Germinal center (tissue), 1 donor: ENCODE data around the gene SEC14L3.

Experiments used
- DNase-seq: peaks from one replicate; pipeline ENCODE4 v3.0.0; 2012; ENCODE audit warnings: mixed read lengths, low spot score

The SEC14L3 gene

DNA sequence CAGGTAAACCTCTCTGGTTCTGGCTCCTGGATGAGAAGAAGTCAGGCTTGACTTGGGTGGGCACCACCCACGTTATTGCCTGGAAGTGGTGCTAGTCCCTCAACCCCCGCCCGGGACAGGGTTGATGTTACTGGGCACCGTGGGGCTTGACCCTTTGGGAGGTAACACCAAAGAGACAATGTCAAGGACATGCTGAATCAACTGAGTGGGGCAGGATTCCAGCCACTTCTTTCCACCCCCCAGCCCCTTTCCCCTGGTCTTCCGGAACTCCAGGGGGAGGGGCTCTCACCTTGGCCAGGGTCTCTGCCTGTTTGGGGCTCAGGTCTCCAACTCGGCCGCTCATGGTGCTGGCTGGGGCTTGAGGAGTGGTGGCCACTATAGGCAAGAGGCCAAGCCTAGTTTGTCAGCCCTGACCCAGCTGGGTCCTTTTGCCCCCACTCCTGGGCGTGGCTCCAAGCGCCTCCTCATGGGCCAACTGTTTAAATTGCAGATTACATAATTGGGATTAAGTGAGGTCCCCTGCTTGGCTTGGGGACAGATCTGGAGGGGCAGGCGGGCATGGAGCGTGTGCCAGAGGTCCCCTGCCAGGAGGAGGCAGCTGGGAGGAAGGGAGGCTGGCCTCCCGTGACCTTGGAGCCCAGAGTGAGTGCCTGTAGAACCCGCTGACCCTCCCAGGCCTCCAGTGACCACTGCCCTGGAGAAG lies at the start of gene SEC14L3:
SEC14L3 (minus strand) TSS at position 402 of the 703 bp plus-strand sequence; CDS start at position 343, 59 bp downstream.
- DNase-seq, result no peak

DNA sequence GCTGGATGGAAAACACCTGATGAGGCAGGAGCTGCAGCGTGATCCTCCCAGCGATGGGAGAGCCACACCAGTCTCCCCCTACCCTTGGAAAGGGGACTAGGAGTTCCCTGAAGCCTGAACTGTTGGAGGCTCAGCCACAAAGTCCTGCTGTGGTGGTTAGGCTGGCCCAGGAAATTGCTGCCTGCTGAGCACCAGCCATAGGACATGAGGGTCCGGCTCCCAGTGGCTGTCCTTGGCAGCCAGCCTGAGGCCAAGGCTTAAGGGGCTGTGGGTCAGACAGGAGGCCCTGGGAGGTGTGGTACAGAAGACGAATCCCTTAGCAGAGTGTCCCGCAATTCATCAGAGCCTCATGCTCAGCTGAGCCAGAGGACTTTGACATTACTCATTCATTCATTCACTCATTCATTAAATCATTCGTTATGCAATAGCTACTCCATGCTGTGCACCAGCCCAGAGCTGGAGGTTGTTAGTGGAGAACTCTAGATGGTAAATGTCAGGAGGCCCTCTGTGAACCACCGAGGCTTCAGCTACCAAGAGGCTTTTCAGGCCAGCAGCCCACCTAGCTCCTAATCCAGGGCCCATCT lies 48.1 kb upstream of the SEC14L3 start:
- DNase-seq, result no peak

DNA sequence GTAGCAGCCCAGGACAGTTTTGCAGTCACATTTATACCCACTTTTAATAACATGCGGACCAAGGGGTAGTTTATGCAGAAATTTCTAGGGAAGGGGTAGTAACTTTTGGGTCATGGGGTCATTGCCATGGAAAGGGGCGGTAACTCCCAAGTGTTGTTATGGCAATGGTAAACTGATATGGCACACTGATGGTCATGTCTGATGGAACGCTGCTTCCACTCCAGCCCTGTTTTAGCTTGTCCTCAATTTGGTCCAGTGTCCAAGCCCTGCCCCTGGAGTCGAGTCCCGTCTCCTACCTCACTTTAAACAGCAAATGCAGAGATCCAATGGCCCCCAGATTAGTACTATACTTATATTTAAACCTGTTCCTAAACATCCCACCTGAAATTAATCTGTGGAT lies 44.9 kb upstream of the SEC14L3 start:
- no peak for DNase-seq

GRCh38 chr22:30516273-30516672 lies 44.5 kb upstream of the SEC14L3 start:
- no peak for DNase-seq

- DNase-seq, result no peak
Measured at GRCh38 chr22:30514252-30514651, 42.4 kb upstream of the SEC14L3 start.

DNA sequence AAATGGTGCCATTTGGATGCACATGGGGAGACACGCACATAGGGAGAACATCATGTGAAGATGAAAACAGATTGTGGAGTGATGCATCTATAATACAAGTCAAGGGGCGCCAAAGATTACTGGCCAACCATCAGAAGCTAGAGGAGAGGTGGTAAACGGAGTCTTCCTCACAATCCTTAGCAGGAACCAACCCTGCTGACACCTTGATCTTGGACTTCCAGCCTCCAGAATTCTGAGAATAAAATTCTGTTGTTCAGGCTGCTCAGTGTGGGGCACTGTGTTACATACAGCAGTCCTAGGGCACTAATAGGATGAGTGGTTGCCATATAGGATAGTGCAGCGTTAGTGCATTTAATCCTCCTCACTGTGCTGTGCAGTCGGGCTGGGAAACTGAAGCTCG lies 41.6 kb upstream of the SEC14L3 start:
- no peak for DNase-seq

- no peak for DNase-seq
Measured at GRCh38 chr22:30511911-30512310, 40.1 kb upstream of the SEC14L3 start.

GRCh38 chr22:30511109-30511508 lies 39.3 kb upstream of the SEC14L3 start:
- DNase-seq, result no peak

DNA sequence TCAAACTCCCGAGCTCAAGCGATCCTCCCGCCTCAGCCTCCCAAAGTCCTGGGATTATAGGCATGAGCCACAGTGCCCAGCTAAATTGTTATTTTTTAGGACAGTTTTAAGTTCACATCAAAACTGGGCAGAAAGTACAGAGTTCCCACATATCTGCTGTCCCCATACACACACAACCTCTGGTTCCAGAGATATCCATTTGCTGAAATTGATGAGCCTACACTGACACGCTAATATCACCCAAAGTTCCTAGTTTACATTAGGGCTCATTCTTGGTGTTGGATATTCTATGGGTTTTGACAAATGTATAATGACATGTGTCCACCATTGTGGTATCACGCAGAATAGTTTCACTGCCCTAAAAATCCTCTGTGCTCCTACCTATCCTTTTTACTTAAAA lies 36.4 kb upstream of the SEC14L3 start:
- DNase-seq, result no peak

GRCh38 chr22:30507670-30508069 lies 35.9 kb upstream of the SEC14L3 start:
- DNase-seq, result no peak

- DNase-seq, result no peak
Measured at GRCh38 chr22:30506507-30506968, 34.7 kb upstream of the SEC14L3 start.

GRCh38 chr22:30503551-30503950 lies 31.7 kb upstream of the SEC14L3 start:
- no peak for DNase-seq

DNA sequence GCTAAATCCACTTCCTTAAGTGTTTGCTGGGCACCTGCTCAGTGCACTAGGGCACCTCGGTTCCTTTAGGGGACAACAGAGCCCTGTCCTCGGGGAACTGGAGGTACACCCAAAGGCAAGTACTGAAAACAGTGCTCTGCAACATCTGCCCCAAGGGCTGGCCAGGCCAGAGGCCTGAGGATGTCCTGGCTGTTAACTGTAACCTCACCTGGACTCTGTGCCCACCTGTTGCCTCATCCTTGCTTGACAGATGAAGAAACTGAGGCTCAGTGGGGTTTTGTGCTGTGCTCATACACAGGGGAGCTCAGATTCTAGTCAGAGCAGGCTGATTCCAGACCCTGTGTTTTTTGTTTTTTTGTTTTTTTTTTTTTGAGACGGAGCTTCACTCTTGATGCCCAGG lies 31.1 kb upstream of the SEC14L3 start:
- DNase-seq, result no peak

- no peak for DNase-seq
Measured at GRCh38 chr22:30502153-30502552, 30.3 kb upstream of the SEC14L3 start.

DNA sequence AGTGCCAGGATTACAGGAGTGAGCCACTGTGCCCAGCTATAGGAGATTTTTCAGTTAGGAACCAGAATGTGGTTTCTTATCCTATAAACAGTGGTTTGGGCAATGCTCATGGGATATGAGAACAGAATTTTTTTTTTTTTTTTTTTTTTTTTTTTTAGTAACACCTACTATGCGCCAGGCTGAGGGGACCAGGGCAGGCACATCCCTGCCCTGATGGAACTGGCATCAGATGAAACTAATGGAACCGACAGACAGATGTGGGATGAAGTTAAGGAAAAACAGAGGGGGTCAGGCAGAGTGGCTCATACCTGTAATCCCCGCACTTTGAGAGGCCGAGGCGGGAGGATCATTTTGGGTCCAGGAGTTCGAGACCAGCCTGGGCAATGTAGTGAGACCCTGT lies 28.8 kb upstream of the SEC14L3 start:
- no peak for DNase-seq

DNA sequence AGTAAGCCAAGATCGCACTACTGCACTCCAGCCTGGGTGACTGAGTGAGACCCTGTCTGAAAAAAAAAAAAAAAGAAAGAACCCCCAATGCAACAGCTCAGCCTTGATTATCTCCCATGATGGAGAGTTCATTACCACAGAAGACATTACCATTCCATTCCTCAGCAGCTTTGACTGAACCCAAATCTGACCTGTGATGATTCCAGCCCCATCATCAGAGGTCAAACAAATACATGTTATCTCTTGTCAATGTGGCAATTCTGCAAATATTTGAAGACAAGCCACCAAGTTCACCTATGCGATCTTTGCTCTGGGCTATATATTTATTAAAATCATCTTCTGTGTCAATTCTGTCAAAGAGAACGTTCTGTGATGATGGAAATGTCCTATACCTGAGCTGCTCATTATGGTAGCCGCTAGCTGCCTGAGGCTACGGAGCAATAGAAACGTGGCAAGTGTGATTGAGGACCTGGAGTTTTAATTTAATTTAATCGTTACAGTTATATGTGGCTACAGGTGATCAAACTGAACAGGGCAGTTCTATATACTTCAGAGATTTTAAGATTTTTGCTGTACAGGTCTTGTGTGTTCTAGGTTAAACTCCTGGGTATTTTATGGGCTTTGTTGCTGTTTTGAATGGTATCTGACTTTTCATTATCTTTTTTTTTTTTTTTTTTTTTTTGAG lies 25.8 kb upstream of the SEC14L3 start:
- DNase-seq, result no peak

GRCh38 chr22:30495041-30495784 lies 23.4 kb upstream of the SEC14L3 start:
- DNase-seq, result no peak

DNA sequence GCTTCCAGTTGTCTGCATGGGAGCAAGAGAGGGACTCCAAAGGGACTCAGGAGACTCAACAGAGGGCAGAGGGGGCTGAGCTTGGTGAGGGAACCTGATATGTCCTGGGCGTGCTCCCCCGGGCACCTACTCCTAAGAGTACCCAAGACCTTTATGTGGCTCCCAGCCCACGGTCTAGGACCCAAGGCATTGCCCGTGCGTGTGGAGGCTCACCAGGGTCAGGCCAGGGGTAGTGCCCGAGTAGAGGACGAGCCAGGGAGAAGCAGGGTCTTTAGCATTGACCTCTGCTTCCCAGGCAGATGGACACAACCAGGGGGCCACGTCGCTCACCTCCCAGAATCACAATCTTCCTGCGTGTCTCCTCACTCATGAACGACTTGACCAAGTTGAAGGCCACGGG lies 20.3 kb upstream of the SEC14L3 start:
- DNase-seq, result no peak

DNA sequence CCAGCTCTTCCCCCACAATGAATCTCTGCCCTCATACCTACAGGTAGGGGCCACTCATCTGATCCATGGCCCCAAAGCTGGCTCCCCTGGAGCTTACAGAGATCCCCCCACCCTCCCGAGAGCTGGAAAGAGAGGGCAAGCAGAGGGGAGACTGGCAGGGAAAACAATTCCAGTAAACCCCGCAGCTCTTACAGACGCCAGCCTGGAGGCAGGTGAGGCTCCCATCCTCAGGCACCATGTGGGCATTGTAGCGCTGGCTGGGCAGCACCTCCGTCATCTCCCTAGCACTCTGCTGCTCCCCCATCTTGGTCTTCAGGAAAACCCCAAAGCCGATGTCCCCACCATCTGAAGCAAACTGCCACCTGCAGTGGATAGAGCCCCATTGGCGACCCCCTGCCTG lies 19.6 kb upstream of the SEC14L3 start:
- DNase-seq, result no peak

DNA sequence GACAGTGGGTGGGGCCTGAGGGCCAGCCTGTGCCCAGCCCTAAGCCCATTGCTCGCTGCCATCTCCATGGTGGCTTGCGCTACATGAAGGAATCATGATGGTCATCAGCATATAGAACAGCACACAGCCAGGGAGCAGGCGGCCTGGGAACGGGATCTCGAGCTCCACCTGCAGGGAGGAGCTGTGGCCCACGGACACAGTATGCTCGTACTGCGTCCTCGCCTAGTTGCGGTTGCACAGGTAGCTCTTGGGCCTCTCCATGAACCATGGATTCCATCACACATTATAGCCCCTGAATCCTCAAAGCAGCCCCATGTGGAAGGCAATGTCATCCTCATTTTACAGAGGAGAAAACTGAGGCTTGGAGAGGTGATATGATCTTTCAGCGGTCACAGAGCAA lies 18.6 kb upstream of the SEC14L3 start:
- DNase-seq, result no peak

DNA sequence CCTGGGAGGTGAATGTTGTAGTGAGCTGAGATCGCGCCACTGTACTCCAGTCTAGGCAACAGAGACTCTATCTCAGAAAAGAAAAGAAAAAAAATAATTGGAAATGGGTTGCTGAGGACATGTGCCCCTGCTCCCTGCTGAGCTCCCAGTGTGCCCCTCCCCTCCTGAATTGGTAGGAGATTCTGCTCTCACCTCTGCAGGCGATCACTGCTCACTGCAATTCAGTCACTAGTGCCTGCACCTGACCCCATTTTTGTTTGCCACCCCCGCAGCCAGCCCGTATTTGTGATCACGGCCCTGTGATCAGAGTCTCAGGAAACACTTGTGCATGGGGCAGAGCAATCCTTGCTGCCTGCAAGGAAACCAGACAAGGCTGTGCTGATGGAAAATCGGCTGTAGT lies 16.3 kb upstream of the SEC14L3 start:
- no peak for DNase-seq

DNA sequence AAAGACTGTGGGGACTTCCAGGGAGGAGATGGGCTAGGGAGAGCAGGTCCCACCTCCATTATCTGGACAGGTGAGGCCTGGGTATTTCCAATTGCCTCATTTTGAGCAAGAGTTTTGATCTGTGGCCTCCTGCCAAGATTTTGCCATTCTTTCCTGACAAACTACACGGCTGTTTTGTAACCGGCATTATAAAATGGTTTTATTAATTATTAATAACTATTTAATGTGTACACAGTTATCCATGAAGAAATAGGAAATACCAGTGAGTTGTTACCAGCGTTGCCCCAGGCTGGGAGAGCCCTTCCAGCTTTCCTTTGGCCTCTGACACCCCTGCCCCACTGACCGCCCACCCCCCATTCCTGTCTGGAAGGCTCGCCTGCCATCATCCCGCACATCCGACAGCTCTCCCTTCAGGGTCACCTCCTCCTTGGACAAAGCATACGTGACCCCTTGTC lies 14.9 kb upstream of the SEC14L3 start:
- DNase-seq, result no peak

GRCh38 chr22:30486118-30486517 lies 14.3 kb upstream of the SEC14L3 start:
- no peak for DNase-seq
